ENCODE results near the gene CDCP2.

GRCh38 chr1:54105736-54106269 lies 47.0 kb downstream of the CDCP2 start:
- TF ChIP-seq PATZ1 (CRISPR knock-in tag; IDR thresholded peaks at IDR 0.05; ENCODE audit: borderline replicate concordance) = no peak
- TF ChIP-seq CREB5 (CRISPR knock-in tag; IDR thresholded peaks at IDR 0.05; ENCODE audit: low read depth) = no peak
- TF ChIP-seq CSRNP3 (CRISPR knock-in tag; IDR thresholded peaks at IDR 0.05) = no peak
- TF ChIP-seq TCF4 (CRISPR knock-in tag; IDR thresholded peaks at IDR 0.05; ENCODE audit: borderline replicate concordance) = no peak
- no peak for TF ChIP-seq ZNF8 (CRISPR knock-in tag; IDR thresholded peaks at IDR 0.05)
- TF ChIP-seq GLIS3 (CRISPR knock-in tag; IDR thresholded peaks at IDR 0.05) = no peak
- TF ChIP-seq ZFP3 (CRISPR knock-in tag; IDR thresholded peaks at IDR 0.05) = no peak
- no peak for TF ChIP-seq ZNF565 (CRISPR knock-in tag; conservative IDR thresholded peaks at IDR 0.05; ENCODE audit: low read depth)
- TF ChIP-seq RARB (CRISPR knock-in tag; IDR thresholded peaks at IDR 0.05) = no peak
- no peak for TF ChIP-seq ZC3H10 (CRISPR knock-in tag; IDR thresholded peaks at IDR 0.05)
- TF ChIP-seq OSR1 (CRISPR knock-in tag; IDR thresholded peaks at IDR 0.05) = no peak

All from SK-N-SH treated with all-trans-retinoic acid at 6 μM for 48 hours (cell line).